Spleen (tissue), 7 donors: ENCODE data around the gene DPYD.

Source experiments
- POLR2A ChIP-seq, 3 donors: fragments of 450-650 bp; IDR thresholded peaks; one replicate each; pipeline ENCODE4 v1.5.1; 2017; ENCODE audit warnings: antibody characterized with exemption in 3 of 3, mild to moderate bottlenecking in 1 of 3
- TF ChIP-seq, protein P1 (sequence below), 11 experiments: fragments of 200-600 bp in 7 of 11; fragments of 450-650 bp in 4 of 11; sonication (generic) in 4 of 11; IDR thresholded peaks in 8 of 11; conservative IDR thresholded peaks in 3 of 11; 1 replicate in 7 of 11; 2 replicates in 4 of 11; pipeline versions ENCODE4 v1.4.0 to v1.8.0; 2016 to 2021; ENCODE audit warnings: antibody characterized with exemption in 11 of 11, inconsistent platforms in 4 of 11, mild to moderate bottlenecking in 1 of 11
- donor health status: DM: no; HTN: no; CAD: no; lungs with moderate emphysema.
- donor health status: DM: no; HTN: no; CAD: no.
- donor health status: DM: no; HTN: no; CAD: no.

DNA sequence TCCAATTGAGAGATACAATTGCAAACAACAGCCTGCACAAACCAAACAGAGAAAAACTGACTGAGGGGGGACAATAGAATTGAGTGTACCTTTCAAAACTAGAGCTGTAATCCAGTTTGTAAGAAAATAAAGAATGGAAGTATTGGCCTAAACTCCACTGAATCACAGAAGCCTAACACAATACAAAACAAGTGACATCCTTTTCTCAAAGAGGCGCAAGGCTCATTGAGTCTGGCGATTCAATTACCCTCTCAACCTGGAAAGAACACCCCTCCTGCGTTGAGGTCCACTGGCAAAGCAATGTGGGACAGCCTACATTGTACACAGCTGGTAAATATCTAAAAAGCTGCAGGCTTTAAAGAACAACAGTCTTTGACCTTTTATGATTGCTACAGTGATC, 182.6 kb downstream of the DPYD start:
- TF ChIP-seq, protein P1, sequence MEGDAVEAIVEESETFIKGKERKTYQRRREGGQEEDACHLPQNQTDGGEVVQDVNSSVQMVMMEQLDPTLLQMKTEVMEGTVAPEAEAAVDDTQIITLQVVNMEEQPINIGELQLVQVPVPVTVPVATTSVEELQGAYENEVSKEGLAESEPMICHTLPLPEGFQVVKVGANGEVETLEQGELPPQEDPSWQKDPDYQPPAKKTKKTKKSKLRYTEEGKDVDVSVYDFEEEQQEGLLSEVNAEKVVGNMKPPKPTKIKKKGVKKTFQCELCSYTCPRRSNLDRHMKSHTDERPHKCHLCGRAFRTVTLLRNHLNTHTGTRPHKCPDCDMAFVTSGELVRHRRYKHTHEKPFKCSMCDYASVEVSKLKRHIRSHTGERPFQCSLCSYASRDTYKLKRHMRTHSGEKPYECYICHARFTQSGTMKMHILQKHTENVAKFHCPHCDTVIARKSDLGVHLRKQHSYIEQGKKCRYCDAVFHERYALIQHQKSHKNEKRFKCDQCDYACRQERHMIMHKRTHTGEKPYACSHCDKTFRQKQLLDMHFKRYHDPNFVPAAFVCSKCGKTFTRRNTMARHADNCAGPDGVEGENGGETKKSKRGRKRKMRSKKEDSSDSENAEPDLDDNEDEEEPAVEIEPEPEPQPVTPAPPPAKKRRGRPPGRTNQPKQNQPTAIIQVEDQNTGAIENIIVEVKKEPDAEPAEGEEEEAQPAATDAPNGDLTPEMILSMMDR (IDR thresholded peaks at IDR 0.05 in 8 of 11, conservative IDR thresholded peaks at IDR 0.05 in 3 of 11): no peak
- no peak for TF ChIP-seq POLR2A (IDR thresholded peaks at IDR 0.05)
